BJ (cell line): Measurements from ENCODE around the gene POLR3A. TPM values are rescaled to one million over a fixed set of nuclear protein-coding genes. Genes with fewer than 3 reads are reported as not detected.
A peak's percentile ranks its signal among the peaks of the same experiment; 100 is the strongest.

Source experiments
- CTCF ChIA-PET: fragments of 350-600 bp; formaldehyde crosslinking; extraction: SDS; loops from one replicate; lab custom pipeline; 2021; ENCODE audit warnings: antibody characterized with exemption, inconsistent platforms; lab: Yijun Ruan, JAX
- POLR2A ChIA-PET: fragments of 300-600 bp; sonication (Branson Sonifier 250); formaldehyde crosslinking; extraction: SDS; loops from one replicate; lab custom pipeline; 2021; ENCODE audit warnings: antibody characterized with exemption; lab: Charles Lee
- DNase-seq: peaks from one replicate; pipeline ENCODE4 v3.0.0-alpha.2; 2011; ENCODE audit warnings: low read depth
- H3K27me3 ChIP-seq: 2 replicates; pipeline ENCODE4 v1.6.0; 2011; ENCODE audit warnings: low read length; ENCODE audit not compliant: control insufficient read depth, insufficient read depth
- H3K36me3 ChIP-seq: 2 replicates; pipeline ENCODE4 v1.5.1; 2011; ENCODE audit warnings: low read length; ENCODE audit not compliant: control insufficient read depth, insufficient read depth
- H3K4me3 ChIP-seq: 2 replicates; pipeline ENCODE4 v1.5.1; 2011; ENCODE audit warnings: low read depth, mild to moderate bottlenecking, control low read depth, low read length
- polyA plus RNA-seq: library from polyadenylated mRNA; depleted of rRNA; stranded (reverse); fragments of >200 nt; gene quantifications from 2 replicates; pipeline ENCODE4 v1.2.3, GENCODE V29; 2011
- TF ChIP-seq, protein P1 (sequence below): IDR thresholded peaks from 2 replicates; pipeline ENCODE4 v1.5.1; 2011; ENCODE audit warnings: low read depth, mild to moderate bottlenecking, control low read depth, inconsistent platforms, low read length, moderate library complexity; ENCODE audit not compliant: insufficient read depth

The POLR3A gene
- polyA plus RNA-seq, 1 experiment = 12.7 TPM

DNA sequence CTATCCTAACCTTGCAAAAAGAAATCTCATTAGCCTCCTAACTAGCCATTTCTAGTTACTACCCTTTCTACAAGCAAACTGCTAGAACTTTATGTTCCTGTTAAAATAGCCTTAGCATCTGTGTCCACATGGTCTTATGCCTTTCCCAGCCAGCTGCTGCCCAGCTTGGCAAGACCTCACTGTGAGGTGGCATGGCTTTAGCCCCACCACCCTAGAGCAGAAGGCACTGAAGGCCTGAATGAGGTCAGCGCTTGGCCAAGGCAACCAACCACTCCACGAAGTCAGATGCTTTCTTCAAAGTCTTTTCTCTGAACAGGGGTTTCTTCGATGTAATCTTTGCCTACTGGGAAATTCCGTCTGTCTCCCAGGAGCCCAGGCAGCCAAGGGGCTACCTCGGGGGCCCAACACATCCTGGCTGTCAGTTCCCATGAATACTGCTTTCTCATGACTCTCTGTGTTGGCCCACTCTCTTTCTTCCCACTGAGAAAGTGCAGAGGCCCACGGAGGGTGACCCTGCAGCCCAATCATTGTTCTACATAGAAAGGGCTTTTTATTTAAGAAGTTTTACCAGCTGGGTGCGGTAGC is 41.6 kb downstream of the POLR3A start:
- DNase-seq = no peak
- Histone ChIP-seq H3K4me3 (no peak overlapping the region), H3K27me3 (no peaks in the 10 kb centered on the region), H3K36me3 (peaks cover 28% of the 10 kb centered on the region)
- TF ChIP-seq, protein P1, sequence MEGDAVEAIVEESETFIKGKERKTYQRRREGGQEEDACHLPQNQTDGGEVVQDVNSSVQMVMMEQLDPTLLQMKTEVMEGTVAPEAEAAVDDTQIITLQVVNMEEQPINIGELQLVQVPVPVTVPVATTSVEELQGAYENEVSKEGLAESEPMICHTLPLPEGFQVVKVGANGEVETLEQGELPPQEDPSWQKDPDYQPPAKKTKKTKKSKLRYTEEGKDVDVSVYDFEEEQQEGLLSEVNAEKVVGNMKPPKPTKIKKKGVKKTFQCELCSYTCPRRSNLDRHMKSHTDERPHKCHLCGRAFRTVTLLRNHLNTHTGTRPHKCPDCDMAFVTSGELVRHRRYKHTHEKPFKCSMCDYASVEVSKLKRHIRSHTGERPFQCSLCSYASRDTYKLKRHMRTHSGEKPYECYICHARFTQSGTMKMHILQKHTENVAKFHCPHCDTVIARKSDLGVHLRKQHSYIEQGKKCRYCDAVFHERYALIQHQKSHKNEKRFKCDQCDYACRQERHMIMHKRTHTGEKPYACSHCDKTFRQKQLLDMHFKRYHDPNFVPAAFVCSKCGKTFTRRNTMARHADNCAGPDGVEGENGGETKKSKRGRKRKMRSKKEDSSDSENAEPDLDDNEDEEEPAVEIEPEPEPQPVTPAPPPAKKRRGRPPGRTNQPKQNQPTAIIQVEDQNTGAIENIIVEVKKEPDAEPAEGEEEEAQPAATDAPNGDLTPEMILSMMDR = no peak
- ChIA-PET POLR2A (no interaction called here), CTCF (no interaction called here)

DNA sequence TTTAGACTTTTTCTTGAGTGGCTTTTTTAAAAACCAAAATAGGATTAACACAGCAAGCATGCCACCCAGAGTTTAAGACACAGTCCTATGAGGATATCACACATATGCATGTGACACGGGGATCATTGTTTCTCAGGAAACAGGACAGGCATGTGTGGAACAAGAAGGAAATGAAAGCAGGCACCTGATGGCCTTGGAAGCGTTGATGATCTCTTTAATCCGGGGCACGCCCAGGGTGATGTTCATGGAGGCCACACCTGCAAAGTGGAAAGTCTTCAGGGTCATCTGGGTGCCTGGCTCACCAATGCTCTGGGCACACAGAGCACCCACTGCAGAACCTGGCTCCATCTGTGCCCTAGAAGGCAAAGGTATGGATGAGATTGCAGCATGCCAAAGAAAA is 44.3 kb downstream of the POLR3A start:
- DNase-seq = no peak
- H3K27me3 ChIP-seq = no peaks in the 10 kb centered on the region
- CTCF ChIA-PET = no interaction called here

DNA sequence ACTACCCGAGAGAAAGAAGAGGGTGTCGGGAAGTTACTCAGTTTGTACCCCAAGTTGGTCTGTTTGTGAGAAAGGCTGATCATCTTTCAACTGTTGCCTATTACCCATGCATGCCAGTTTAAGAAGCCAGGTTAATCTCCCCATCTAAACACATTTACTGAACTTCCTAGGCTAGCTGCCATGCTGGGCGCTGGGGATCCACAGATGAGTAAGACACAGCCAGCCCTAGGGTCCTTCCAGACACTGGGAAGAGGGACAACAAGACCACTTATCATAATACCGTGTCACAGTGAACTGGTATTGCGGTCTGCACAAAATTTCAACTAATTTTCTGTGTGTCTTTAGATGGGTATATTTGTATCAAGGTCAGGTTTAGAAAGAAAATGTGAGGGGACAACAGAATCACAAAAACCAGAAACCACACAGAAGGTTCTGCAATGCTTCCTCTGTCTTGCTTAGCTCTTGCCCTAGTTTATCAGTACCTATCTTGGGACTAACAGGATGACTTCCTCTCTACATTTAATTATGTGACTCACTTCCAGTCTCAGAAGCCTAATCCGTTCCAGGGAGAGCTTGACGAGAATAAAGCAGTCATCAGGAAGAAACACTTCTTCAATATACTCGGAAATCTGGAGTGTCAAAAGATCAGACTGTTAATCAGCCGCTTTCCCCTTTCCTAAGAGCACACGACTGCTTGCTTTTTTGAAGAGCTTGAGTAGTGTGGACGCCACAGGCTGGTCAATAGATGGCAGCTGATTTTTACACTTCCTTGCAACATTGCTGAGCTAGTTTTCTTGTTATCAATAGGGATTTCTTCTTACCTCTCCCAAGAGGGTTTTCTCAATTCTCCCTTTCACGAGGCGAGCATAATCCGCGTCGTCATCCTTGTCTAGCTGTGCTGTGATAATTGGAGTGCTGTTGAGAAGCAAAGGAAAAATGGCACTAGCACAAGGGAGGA is 45.7 kb downstream of the POLR3A start:
- H3K36me3 ChIP-seq = peaks cover 42% of the 10 kb centered on the region
- CTCF ChIA-PET = interaction anchor here (0.7 to 1.9 kb wide), 5 partner anchors 9 to 152 kb away, joined by 3 to 7 read pairs (median 3); no protein-coding TSS in a partner anchor

More for the DNA sequence above, 44.3 kb downstream of the POLR3A start:
- Histone ChIP-seq H3K36me3 (peaks cover 36% of the 10 kb centered on the region), H3K4me3 (no peak overlapping the region)
- POLR2A ChIA-PET = no interaction called here
- TF ChIP-seq, protein P1 = no peak

DNA sequence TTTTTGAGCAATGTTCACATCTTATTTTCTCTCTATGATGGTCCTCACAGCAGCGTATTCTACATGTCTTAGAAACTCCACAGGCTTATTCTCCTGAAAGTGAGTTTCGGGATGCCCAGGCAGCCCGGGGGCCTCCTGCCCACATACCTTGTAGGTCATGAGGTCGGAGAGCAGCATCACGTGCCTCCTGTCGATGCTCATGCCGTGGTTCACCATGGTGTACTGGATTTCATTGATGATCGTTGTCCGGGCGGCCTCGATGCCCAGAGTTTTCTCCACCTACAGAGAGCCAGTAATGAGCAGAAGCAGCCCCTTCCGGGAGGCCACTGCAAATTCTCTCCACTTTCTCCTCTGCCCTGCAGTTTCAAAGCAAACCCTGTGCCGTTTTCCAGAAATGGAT is 48.0 kb downstream of the POLR3A start:
- no peaks in the 10 kb centered on the region for H3K27me3 ChIP-seq
- CTCF ChIA-PET = no interaction called here
- no peak for DNase-seq
- TF ChIP-seq, protein P1 = no peak
- POLR2A ChIA-PET = no interaction called here
- H3K4me3 ChIP-seq = no peak overlapping the region
- H3K36me3 ChIP-seq = peaks cover 42% of the 10 kb centered on the region

More for the DNA sequence above, 45.7 kb downstream of the POLR3A start:
- peak; percentile 51 for DNase-seq
- TF ChIP-seq, protein P1 = no peak
- H3K4me3 ChIP-seq = no peak overlapping the region
- H3K27me3 ChIP-seq = no peaks in the 10 kb centered on the region
- POLR2A ChIA-PET = no interaction called here

DNA sequence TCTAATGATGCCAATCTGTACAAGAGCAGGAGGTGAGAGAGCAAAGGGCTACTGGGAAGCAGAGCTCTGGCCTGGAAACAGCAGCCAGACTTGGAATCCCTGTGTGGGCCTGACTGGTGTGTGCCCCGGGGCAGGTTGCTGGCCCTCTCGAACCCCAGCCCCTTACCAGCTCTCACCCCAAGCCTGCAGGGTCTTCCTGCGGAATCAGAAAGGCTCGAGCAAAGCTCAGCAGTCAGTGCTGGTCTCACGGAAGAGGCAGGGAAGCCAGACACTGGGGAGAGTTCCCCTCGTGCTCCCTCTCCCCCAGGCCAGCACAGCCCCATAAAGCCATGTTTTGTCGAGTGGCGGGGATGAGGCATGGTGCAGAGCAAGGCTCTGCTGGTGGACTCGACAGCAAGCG is 50.1 kb downstream of the POLR3A start:
- H3K36me3 ChIP-seq = peaks cover 35% of the 10 kb centered on the region
- TF ChIP-seq, protein P1 = no peak
- H3K4me3 ChIP-seq = no peak overlapping the region
- ChIA-PET CTCF (interaction anchor here (0.9 to 1.6 kb wide), 2 partner anchors 12 to 33 kb away, joined by 3 to 5 read pairs; no protein-coding TSS in a partner anchor), POLR2A (no interaction called here)
- no peaks in the 10 kb centered on the region for H3K27me3 ChIP-seq
- DNase-seq = no peak
